Dermis microvascular lymphatic vessel endothelial cell (primary cell): Measurements from ENCODE around the gene CT55. TPM values are rescaled to one million over a fixed set of nuclear protein-coding genes. Genes with fewer than 3 reads are reported as not detected.

Source experiments
- total RNA-seq: library from RNA; depleted of rRNA; stranded (reverse); fragments of >200 nt; gene quantifications from 2 replicates; pipeline ENCODE4 v1.2.1, GENCODE V29; 2014

CT55 gene
- total RNA-seq, 1 donor from 2014 or later, result under 0.01 TPM

Other genes with a start within 250 kb of the CT55 start
- gene SMIM10, start 180.4 kb downstream of the CT55 start, total RNA-seq, result 1.5 and 1.9 TPM in 2 replicates
- 3.7 and 7.0 TPM in 2 replicates for gene RTL8B, start 148.9 kb downstream of the CT55 start, total RNA-seq
- gene RTL8C, start 139.0 kb downstream of the CT55 start, total RNA-seq, result 15.9 and 24.8 TPM in 2 replicates
- 4.2 and 4.6 TPM in 2 replicates for gene RTL8A, start 119.3 kb downstream of the CT55 start, total RNA-seq
- under 0.01 and 0.13 TPM in 2 replicates for gene SMIM10L2B, start 72.7 kb downstream of the CT55 start, total RNA-seq
- gene ETDB, start 50.9 kb downstream of the CT55 start, total RNA-seq, result not detected in 2 replicates
- gene ETDA, start 80.7 kb upstream of the CT55 start, total RNA-seq, result not detected in 2 replicates
- gene ETDC, start 138.1 kb upstream of the CT55 start, total RNA-seq, result not detected in 2 replicates
- gene ZNF75D, start 172.7 kb upstream of the CT55 start, total RNA-seq, result 8.5 TPM in 2 replicates
- gene ZNF449, start 173.4 kb upstream of the CT55 start, total RNA-seq, result 7.2 and 12.0 TPM in 2 replicates